ENCODE data around the gene PMEPA1.

DNA sequence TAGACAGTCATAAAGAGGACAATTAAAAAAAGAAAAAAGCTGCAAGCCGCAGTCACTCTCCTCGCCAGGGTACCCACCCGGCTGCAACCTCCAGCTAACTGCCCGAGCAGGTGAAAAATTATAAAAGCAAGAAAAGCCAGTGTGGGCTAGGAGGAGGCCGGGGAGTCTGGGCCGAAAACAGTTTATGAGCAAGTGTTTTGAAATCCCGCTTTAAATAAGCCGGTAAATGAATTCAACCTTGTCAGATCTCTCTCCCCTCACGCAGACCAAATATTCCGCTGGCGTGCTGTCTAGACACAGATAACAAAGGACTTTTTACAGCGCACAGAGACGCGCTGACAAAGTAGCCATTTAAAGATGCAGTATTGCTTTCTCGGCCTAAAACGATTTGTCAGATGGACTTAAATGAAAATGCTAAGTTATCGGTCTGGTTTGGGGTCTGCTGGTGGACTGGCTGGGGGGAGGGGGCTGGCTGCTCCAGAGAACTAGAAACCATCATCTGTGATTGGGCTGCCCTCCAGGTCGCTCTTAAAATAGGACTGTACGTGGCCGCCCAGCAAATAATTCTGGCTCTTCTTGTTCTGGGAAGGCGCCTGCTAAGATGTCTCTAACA is 24.6 kb downstream of the PMEPA1 start:
- TF ChIP-seq, protein P1, sequence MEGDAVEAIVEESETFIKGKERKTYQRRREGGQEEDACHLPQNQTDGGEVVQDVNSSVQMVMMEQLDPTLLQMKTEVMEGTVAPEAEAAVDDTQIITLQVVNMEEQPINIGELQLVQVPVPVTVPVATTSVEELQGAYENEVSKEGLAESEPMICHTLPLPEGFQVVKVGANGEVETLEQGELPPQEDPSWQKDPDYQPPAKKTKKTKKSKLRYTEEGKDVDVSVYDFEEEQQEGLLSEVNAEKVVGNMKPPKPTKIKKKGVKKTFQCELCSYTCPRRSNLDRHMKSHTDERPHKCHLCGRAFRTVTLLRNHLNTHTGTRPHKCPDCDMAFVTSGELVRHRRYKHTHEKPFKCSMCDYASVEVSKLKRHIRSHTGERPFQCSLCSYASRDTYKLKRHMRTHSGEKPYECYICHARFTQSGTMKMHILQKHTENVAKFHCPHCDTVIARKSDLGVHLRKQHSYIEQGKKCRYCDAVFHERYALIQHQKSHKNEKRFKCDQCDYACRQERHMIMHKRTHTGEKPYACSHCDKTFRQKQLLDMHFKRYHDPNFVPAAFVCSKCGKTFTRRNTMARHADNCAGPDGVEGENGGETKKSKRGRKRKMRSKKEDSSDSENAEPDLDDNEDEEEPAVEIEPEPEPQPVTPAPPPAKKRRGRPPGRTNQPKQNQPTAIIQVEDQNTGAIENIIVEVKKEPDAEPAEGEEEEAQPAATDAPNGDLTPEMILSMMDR (IDR thresholded peaks at IDR 0.05), result no peak
- no peak for TF ChIP-seq POLR2AphosphoS5 (IDR thresholded peaks at IDR 0.05; ENCODE audit: low read depth, low read length)
